NCI-H146 (cell line): ENCODE measurements around the gene ETV3L.

Experiments
- DNase-seq: peaks from one replicate; lab custom pipeline; 2025; lab: John Stamatoyannopoulos, UW

Gene ETV3L

DNA sequence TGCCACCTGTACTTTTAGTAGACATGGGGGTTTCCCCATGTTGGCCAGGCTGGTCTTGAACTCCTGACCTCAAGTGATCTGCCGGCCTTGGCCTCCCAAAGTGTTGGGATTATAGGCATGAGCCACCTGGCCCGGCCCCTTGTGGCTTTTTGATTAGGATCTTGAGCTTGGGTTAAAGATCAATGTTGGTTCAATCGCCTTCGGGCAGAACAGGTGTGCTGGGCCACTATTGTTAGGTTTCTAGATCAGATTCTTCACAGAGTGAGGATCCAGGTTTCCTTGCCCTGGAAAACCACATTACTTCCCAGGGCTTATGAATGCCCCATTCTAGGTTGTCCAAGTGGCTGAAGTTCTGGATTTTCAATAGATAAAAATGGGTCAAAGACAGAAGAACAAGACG is 32.5 kb upstream of the ETV3L start:
- DNase-seq, result no peak

DNA sequence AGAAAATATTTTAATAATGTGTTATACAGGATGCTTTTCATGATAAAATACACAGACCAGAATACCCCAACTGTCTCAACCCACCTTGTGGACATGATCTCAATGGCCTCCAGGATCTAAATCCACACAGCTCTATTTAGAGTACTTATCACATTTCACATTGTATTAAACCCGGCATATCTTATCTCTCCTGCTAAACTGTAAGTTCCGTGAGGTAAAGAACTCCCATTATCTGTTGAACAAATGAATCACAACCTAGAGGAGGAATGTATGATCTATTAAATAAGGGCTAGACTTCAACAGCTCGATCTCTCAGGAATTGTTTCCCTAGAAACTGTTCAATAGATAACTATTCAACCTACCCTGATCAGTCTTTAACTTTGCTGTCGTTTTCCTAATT is 31.7 kb upstream of the ETV3L start:
- no peak for DNase-seq

DNA sequence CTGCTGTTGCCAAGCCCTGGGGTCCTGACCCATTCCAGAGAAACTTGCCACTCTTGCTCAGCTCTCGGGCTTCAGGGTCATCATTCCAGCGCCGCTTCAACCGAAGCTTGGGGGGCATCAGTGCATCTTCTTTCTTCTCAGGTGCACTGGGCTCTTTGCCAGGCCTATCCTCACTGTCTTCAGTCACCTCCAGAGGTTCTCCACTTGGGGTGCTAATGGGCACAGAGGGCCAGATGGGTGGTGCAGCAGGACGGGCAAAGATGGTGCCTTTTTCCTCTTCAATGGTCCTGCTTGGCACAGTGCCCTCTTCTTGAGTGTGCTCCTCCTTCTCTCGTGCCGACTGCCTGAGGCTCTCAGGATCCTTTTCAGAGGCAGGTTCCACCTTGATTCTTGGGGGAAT is 25.2 kb upstream of the ETV3L start:
- no peak for DNase-seq

DNA sequence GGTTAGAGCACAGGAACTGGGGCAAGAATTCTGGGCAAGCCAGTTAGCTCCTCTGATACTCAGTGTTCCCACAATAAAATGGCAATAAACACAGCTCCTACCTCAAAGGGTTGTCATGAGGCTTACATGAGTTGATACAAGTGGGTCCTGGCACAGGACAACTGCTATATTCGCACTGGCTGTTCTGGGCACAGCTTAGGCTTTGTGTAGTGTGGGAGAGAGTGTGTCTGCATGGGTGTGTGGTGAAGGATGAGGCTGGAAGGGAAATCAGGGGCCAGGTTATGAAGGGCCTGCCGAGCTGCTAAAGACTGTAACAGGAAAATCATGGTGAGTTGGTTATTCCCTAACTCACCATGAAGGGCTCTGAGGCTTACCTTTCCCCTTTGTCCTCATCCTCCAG is 19.8 kb upstream of the ETV3L start:
- no peak for DNase-seq

DNA sequence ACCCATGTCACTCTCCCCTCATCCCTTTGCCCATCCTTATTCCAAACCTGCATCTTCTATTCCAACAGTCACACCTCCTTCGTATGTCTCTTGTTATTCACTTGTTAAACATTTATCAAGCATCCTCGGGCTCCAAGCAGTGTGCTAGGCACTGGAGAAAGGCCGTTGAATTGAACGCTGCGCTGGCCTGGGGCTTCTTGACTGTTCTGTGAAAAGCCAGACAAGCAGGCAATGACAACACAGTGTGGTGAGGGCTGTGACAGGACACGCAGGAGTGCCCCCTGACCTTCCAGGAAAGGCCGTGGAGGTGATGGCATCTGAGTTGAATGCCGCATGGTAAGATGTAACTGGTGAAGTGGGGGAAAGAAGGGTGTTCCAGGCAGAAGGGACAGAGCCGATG is 19.4 kb upstream of the ETV3L start:
- DNase-seq, result no peak

DNA sequence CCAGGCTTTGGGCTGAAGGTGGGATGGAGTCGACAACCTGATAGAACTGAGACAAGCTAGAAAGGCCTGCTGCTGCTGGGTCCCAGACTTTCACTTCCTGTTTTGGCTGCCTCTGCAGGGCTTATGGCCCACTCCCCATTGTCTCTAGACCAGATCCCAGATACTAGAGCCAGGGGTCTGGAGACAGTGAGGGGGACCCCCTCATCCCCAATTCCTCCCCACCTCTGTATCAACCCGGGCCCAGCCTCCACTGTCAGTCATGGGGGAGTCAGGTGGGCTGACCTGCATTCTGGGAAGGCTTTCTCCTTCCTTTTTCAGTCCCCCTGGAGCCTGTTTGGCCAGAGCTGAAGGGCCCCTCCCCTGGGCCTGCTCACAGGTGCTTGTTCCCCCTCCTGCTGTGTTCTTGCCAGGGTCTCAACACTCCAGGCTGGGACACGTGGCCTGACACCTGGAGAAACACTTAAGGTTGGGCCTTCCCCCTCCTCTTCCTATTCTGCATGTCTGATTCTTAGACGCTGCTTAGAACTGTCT is 18.0 kb upstream of the ETV3L start:
- DNase-seq, result no peak

DNA sequence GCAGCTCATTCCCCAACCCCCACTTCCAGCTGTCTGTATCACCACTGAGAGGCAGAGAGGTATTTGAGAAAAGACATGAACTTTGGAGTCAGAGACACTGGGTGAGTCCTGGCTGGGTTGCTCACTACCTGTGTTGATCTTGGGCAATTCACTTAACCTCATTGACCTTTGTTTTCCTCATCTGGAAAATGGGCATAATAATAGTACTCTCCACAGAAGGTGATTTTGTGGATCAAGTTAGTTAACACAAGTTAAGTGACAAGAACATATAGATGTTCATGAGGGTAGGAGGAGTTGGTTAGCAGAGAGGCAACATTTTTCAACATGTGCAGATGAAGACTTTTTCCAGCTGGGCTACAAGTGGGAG is 17.1 kb upstream of the ETV3L start:
- no peak for DNase-seq

DNA sequence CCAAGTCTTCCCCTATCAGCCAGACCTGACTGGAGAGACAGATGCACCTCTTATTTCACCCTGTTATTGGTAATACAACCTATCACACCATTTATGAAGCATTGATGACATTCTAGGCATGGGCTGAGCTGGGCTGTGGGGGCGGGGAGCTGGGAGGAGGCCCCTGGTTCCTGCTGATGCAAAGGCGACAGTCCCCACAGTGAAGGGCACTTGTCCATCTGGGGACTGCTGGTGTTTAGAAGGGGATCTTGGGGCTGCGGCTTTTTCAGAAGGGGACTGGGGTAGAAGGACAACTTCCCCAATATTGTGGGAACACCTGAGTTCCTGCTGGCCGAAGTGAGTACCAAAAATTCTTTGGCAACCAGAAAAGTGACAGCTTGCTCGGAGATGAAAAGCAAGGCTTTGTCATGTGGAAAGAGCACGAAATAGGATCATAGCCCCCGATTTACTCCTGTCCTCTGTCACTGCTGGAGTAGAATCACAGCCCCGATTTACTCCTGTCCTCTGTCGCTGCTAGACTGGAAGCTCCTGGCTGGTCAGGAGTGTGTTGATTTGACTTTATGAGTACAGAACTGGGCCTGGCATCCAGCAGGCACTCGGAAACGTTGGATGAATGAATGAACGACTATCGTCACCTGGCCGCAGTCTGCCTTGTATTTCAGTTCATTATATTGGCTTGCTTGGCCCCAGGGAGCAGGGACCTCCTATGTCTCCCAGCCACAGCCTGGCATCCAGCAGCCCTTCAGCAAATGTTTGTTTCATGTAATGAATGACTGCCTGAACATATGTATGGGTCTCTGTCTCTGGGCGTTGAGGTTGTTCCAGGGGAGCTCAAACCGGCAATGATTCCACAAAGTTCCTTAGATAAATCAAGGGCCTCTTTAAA is 16.5 kb upstream of the ETV3L start:
- DNase-seq, result no peak

DNA sequence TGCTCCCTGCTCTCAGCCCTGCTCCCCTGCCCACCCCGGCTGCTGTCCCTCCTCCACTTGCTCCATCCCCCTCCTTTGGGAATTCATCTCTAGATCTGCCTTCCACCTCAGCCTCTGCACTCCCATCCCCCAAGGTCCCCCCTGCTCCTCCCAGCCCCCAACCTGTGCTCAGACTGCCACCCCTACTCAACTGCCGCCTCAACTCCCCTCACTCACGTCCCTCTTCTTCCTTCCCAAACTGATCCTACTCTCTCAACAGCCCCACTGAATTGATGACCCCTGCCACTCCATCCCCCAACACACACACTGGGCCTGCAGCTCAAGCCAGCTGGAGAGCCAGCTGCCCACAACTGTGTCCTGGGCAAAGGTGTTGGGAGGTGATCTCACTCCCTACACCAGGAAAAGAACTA is 15.8 kb upstream of the ETV3L start:
- DNase-seq, result no peak

DNA sequence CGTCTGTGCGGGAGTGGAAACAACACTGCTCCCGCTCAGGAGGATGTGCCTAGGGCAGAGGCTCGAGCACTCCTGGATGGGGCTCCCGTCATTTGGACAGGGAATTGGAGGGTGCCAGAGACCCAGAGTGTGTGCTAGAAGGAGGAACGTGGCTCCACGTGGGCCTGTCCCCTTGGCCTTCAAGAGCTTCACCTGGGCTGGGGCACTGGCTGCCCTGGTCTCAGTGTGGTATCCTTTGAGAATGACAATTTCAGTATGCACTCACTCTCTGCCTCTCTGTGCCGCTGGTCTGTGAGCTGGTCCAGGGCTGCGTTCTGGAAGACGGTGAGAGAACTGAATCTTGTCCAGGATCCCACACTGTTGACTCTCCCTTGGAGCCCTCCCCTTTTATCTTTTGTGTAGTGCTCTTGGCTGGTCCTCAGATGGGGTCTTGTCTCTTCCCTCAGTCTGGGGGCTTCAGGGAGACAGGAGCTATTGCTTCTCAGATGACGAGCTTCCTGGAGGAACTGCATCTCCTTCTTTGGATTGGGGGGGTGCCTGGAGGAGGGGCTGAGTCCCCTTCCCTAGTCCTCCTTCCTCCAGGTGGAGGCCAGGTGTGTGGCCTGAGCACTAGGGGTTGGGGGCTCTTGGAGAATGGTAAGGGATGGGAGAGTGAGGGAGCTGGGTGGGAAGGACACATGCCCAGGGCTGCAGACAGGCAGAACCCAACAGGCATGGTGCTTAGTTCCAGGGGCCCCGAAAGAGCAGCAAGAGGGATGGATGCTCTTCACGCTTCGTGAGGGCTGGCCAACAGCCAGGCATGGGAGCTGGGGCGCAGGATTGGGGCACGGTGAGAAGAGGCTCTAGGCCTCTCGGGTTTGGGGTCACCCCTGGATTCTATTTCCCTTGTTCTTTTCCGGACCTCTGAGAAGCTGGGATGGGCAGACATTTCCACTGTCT is 14.8 kb upstream of the ETV3L start:
- no peak for DNase-seq

DNA sequence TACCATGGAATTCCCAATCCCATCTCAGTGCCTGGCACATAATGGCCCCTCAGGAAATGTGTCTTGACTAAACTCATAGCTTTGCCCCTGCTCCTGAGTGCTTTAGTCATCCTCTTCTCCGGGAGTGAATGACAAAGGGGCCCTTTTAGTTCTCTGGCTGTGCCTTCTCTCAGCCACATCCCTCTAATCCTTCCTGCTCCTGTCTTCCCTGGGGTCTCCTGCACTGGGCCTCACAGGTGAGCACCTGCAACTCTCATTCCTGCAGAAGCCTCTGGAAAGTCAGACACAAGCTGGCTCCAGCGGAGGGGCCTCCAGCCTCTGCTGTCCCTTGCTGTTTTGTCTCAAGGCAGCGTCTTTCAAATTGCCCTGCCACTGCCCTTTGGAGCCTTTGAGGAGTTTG is 14.0 kb upstream of the ETV3L start:
- no peak for DNase-seq

DNA sequence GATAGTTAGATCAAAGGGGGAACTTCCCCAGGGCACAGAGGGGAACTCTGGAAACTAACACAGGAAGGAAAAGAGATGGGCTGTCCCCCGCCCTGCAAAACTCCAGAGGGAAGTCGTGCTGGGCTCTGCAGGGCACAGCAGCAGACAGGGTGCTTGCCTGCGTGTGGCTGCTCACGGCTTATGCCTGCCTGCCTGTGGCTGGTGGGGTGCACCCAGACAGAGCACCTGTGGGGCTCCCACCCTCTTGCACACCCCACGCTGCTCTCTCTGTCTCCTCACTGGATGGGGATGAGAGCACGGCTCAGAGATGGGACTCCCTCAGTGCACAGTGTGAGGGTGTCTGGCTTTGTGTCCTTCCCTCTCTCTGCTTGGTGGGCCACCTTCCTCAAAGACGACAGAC is 13.5 kb upstream of the ETV3L start:
- no peak for DNase-seq

DNA sequence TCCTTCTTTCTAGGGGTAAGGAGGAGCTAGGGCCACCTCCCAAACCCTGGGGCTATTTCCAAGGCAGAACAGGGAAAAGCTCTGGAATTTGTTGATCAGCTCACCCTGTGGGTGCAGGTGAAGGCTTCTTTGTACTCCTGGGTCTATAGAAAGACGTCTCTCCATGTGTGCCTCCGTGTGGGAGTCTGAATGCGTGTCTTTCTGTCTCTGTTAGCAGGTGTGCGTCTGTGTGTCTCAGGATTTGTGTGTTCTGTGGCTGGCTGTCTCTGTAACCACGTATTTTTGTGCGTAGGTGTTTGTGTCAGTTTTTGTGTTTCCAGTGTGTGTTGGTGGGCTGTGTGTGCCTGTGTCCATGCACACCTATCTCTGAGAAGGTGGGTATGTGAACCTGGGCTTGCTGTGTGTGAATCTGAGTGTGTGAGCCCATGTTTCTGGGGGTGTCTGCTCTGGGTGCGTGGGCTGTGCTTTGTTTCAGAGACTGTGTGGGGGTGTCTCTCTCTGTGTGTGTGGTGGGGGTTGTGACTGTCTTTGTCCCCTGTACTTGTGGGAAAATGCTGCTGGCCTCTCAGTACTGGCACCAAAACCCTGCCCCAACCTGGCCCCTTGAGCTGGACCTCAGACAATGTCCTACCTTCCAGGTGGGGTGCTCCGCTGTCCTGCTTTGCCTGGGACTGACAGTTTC is 12.7 kb upstream of the ETV3L start:
- no peak for DNase-seq

DNA sequence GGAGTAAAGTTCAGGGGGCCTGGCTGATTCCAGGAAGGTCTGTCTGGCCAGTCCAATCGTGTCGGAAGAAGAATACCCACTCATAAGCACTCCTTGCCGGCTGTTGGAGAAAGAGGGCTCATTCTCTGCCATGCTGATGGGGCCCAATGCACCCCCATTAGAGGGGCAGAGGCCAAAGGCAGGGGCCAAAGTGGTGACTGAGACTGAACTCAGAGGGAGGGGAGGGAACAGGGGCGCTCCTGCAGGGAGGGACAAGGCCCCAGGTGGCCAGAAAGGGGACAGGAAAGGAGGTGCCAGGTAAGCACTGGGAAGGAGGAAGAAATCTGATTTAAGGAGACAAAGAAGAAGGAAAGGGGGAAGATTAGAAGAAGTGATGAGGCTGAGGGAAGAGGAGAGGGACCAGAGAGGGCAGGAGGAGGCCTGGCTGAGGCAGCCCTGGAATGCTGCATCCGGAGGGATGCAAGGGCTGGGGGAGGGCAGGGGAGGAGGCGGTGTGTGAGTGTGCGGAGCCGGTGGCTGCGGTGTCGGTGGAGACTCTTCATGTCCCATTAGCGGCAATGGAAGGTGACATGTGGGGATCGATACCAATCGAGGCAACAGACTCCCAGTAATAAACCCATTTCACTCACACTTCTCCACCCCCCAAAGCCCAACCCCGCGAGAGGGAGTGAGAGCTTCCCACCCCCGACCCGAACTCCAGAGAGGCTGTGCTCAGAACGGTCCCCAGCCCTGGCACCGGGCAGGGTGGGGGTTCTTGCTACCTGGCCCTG is 12.0 kb upstream of the ETV3L start:
- no peak for DNase-seq

DNA sequence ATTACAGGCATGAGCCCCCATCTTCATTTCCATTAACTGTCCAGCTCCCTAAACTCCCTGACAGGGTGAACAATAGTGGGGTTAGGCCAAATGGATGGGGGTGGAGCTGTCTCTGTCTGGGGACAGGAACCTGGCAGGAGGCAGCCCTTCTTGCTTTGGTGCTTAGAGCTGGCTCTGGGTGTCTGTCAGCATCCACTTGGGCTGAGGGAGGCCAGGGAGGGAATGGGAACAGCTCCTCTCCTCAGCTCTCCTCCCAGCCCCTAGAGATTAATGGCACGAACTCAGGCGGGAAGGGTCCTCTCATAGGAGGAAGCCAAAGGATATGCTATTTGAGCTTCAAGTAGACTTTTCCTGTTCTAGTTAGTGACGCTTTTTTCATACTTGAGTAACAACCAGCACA is 11.1 kb upstream of the ETV3L start:
- DNase-seq, result no peak

DNA sequence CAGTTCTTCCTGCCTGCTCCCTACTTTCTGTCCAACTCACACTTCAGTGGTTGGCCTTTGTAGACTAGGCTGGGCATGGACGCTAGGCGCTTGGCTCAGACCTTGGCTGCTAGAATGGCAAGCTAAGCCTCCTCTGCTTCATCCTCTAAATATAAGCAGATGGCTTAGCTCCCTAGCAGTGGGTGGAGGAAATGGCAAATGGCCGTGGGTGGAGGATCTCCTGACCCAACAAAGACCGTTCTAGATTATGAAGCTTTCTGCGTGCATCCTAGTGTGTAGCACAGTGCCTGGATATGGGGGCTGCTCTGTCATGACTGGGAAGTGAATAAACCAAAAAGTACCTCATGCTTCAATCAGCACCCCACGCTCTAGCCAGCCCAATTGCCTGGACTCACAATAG is 10.4 kb upstream of the ETV3L start:
- DNase-seq, result no peak

DNA sequence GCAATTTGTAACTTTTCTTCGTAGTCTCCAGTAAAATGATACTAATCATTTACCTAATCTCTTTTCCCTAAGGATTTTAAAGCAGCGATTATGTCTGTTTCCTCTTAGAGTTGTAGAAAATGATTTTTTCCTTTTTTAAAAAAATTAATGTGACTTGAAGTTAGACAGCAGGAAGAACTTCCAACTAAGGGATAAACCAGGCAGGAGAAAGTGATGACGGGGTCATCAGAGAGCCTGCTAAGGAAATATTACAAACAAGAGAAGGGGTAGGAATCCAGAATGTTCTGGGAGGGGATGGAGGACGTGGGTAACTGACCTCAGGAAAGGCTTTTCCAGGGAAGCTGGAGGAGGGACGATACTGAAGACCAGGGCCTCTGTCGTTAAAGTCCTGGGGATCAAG is 8.8 kb upstream of the ETV3L start:
- DNase-seq, result no peak

DNA sequence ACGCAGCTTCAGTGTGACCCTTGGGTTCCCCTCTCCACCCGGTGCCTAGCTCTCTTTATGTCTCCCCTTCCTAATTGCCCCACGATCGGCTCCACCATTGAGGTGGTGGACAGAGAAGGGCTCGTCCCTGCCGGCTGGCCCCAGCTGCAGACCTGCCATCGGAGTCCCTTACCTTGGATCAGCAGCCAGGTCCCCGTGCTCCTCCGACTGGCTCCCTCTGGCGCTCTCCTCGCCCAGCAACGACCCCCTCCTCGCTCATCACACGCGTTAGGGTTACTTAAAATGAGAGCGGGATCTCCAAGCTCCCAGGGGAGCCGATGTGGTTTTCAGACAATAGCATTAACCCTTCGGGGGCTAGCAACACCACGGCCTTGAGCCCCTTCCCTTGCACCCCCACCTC is 8.1 kb upstream of the ETV3L start:
- DNase-seq, result no peak

DNA sequence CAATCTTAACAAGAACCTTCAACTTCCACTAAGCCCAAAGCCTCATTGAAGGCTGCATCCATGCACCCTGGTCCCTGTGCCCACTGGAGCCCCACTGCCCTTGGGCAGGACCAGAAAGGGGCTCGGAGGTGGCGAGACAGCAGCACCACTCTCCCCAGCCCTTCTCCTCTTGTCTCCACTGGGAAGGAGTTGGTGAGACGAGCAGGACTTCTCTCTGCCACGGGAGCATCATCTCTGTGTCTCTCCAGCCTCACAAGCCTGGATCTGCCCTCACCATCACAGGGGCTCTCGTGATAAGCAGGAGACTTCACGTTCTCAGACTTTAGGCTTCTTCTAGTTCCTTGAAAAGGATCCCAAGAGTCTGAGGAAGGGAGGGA is 7.2 kb upstream of the ETV3L start:
- DNase-seq, result no peak

DNA sequence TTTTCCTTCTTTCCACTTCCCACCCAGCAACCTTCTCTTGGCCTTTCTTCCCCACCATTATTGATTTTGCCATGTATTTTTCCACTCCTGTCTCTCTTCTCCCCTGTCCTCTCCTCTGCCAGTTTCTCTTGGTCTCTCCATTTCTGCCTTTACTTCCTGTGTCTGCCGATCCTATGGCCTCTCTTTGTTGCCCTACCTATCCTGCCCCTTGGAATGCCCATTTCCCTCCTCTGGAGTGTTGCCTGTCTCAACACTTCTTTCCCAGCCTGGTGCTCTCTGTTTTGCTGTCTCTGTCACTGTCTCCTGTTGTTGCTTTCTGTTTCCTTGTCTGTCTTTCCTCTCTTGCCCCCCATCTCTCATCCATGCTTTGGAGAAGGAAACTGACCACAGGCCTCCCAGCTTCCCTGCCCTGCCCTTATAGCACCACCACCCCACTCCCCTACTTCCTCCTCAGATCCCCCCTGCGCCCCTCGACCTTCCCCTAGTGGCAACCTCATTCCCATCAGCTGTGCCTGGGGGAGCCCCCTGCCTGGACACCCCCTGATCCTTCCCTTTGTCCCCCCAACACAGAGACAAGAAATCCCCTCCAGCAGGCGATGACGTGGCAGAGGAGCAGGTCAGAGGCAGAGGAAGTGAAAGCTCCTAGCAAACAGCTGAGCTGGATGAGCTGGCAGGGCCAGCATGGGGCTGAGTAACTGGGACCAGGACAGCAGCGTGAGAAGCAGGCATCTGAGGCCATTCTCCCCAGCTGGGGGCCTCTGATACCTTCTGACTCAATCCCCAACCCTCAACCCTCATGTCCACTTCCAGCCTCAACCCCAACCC is 6.6 kb upstream of the ETV3L start:
- no peak for DNase-seq
